Kidney (tissue), 14 donors: ENCODE results near the gene GPR4. TPM values are rescaled to one million over a fixed set of nuclear protein-coding genes. Genes with fewer than 3 reads are reported as not detected.
A peak's percentile ranks its signal among the peaks of the same experiment; 100 is the strongest.

Experiments used
- DNase-seq, 5 donors: peaks; one replicate each; pipeline ENCODE4 v3.0.0-alpha.2; 2013 to 2020
- FAIRE-seq: peaks from 2 replicates; lab custom pipeline; 2012; peaks lifted over from hg19 to GRCh38; lab: Jason Lieb, UNC
- H3K27ac ChIP-seq, 2 donors: one replicate each; pipeline ENCODE4 v1.7.0; 2013; ENCODE audit warnings: low read depth in 2 of 2, low read length in 2 of 2, inconsistent platforms in 1 of 2
- H3K27me3 ChIP-seq: one replicate; pipeline ENCODE4 v1.7.1; 2013; ENCODE audit warnings: low read length, inconsistent platforms; ENCODE audit not compliant: control insufficient read depth, insufficient read depth
- H3K36me3 ChIP-seq, 3 donors: one replicate each; pipeline versions ENCODE4 v1.7.0 to v1.7.1; 2013; ENCODE audit warnings: low read length in 3 of 3, control low read depth in 1 of 3, inconsistent platforms in 1 of 3; ENCODE audit not compliant: insufficient read depth in 3 of 3, control insufficient read depth in 2 of 3
- H3K4me1 ChIP-seq, 3 donors: one replicate each; pipeline versions ENCODE4 v1.7.0 to v1.7.1; 2013; ENCODE audit warnings: low read length in 3 of 3, inconsistent platforms in 1 of 3, low read depth in 1 of 3; ENCODE audit not compliant: control insufficient read depth in 2 of 3, insufficient read depth in 2 of 3
- H3K4me3 ChIP-seq, 3 donors: one replicate each; pipeline versions ENCODE4 v1.7.0 to v1.8.1; 2013; ENCODE audit warnings: low read length in 3 of 3, control low read depth in 1 of 3, inconsistent platforms in 1 of 3
- H3K9ac ChIP-seq, 3 donors: one replicate each; pipeline versions ENCODE4 v1.7.0 to v1.7.1; 2013; ENCODE audit warnings: low read length in 3 of 3, control low read depth in 1 of 3, inconsistent platforms in 1 of 3
- H3K9me3 ChIP-seq, 3 donors: one replicate each; pipeline versions ENCODE4 v1.7.0 to v1.7.1; 2013; ENCODE audit warnings: low read length in 3 of 3, control low read depth in 1 of 3, inconsistent platforms in 1 of 3; ENCODE audit not compliant: control insufficient read depth in 2 of 3, insufficient read depth in 1 of 3
- intact Hi-C: fragments of 100-400 bp; cut with DNase I; formaldehyde crosslinking; loops from one replicate; pipeline ENCODE4 v1.11.1; 2022
- microRNA-seq: library from miRNA; unstranded; fragments of <30 nt; microRNA quantifications from one replicate; pipeline ENCODE4 v1.2.0, GENCODE V29; 2020
- polyA plus RNA-seq: library from polyadenylated mRNA; stranded (reverse); fragments of 350-450 nt; fragmentation: Illumina TruSeq; extraction: RNeasy Lipid Tissue Mini Kit (QIAGEN cat#74804); gene quantifications from one replicate; pipeline ENCODE4 v1.2.3, GENCODE V29; 2014; ENCODE audit warnings: low read depth, low replicate concordance; ENCODE audit not compliant: insufficient read depth
- total RNA-seq: library from RNA; stranded (reverse); fragmentation: NEBNext Ultra II Directional; extraction: Animal tissue kit (Norgen Biotek cat#: 25700); gene quantifications from one replicate; pipeline ENCODE4 v1.2.1, GENCODE V29; 2021
- TF ChIP-seq, protein P1 (sequence below): IDR thresholded peaks from 3 replicates; pipeline ENCODE4 v1.5.1; 2012; ENCODE audit warnings: mild to moderate bottlenecking, moderate library complexity, borderline replicate concordance; ENCODE audit not compliant: insufficient read depth; ENCODE audit errors: extremely low read depth
- donor health status: control.
- donor health status: control.
- donor health status: control.
- donor health status: control.
- donor health status: control.
- donor health status: DM: yes; HTN: yes; CAD: no.
- donor health status: Normal renal cell carcinoma (clear cell type).

Gene GPR4
- total and polyA plus RNA-seq, 2 donors from 2014 or later, result 6.8 to 9.7 TPM

- FAIRE-seq, result no peak
- Histone ChIP-seq H3K27ac (no peak overlapping the region), H3K4me3 (no peak overlapping the region), H3K27me3 (no peaks in the 10 kb centered on the region), H3K9ac (no peak overlapping the region), H3K4me1 (peaks cover 0 to 5% (median 0%) of the 10 kb centered on the region in 3 donors), H3K36me3 (peaks cover 0 to 2% (median 0%) of the 10 kb centered on the region in 3 donors), H3K9me3 (no peaks in the 10 kb centered on the region)
- intact Hi-C loops, result no loop called here
- DNase-seq, result peak in 1 of 5 donors; percentile 79
- TF ChIP-seq, protein P1, sequence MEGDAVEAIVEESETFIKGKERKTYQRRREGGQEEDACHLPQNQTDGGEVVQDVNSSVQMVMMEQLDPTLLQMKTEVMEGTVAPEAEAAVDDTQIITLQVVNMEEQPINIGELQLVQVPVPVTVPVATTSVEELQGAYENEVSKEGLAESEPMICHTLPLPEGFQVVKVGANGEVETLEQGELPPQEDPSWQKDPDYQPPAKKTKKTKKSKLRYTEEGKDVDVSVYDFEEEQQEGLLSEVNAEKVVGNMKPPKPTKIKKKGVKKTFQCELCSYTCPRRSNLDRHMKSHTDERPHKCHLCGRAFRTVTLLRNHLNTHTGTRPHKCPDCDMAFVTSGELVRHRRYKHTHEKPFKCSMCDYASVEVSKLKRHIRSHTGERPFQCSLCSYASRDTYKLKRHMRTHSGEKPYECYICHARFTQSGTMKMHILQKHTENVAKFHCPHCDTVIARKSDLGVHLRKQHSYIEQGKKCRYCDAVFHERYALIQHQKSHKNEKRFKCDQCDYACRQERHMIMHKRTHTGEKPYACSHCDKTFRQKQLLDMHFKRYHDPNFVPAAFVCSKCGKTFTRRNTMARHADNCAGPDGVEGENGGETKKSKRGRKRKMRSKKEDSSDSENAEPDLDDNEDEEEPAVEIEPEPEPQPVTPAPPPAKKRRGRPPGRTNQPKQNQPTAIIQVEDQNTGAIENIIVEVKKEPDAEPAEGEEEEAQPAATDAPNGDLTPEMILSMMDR, result no peak
Measured at GRCh38 chr19:45547965-45548609, 53.9 kb downstream of the GPR4 start.

- Histone ChIP-seq H3K9ac (no peak overlapping the region), H3K27ac (no peak overlapping the region), H3K9me3 (no peaks in the 10 kb centered on the region), H3K4me3 (no peak overlapping the region), H3K36me3 (no peaks in the 10 kb centered on the region), H3K27me3 (no peaks in the 10 kb centered on the region), H3K4me1 (peaks cover 0 to 5% (median 0%) of the 10 kb centered on the region in 3 donors)
- DNase-seq (no peak), FAIRE-seq (no peak)
- TF ChIP-seq, protein P1, result no peak
- intact Hi-C loops, result no loop called here
Measured at GRCh38 chr19:45547211-45547770, 54.7 kb downstream of the GPR4 start.

DNA sequence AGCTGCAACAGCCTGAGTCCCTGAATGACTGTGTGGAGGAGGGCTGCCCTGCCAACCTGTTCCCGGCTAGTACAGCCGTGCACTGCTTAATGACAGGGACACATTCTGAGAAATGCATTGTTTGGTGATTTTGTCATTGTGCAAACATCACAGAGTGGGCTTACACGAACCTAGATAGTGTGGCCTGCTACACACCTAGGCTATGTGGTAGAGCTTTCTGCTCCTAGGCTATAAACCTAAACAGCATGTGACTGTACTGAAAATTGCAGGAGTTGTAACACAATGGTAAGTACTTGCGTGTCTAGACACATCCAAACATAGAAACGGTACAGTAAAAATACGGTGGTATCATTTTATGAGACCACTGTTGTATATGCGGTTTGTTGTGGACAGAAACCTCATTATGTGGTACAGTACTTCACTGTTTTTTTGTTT lies 59.8 kb downstream of the GPR4 start:
- no peaks in the 10 kb centered on the region for H3K4me1 ChIP-seq
- DNase-seq, result no peak
- TF ChIP-seq, protein P1, result no peak
- no peak for FAIRE-seq
- H3K36me3 ChIP-seq, result no peaks in the 10 kb centered on the region
- intact Hi-C loops, result no loop called here
- no peak overlapping the region for H3K4me3 ChIP-seq
- H3K27ac ChIP-seq, result no peak overlapping the region
- H3K27me3 ChIP-seq, result no peaks in the 10 kb centered on the region
- no peaks in the 10 kb centered on the region for H3K9me3 ChIP-seq
- H3K9ac ChIP-seq, result no peak overlapping the region

Small RNA genes within 50 kb of the gene (microRNA-seq; reads per million reads assigned to microRNA genes)
- 64.3 reads per million, percentile 46 among the genes with 10 or more reads in this experiment for gene MIR330

Other genes with a start within 250 kb of the GPR4 start
- 19.0 TPM for gene ERCC2, start 231.6 kb downstream of the GPR4 start, total RNA-seq
- gene ERCC2, start 231.6 kb downstream of the GPR4 start, polyA plus RNA-seq, result 16.7 TPM
- 32.4 TPM for gene PPP1R13L, start 197.1 kb downstream of the GPR4 start, total RNA-seq
- gene PPP1R13L, start 197.1 kb downstream of the GPR4 start, polyA plus RNA-seq, result 21.4 TPM
- 3.9 TPM for gene POLR1G, start 195.6 kb downstream of the GPR4 start, total RNA-seq
- gene POLR1G, start 195.6 kb downstream of the GPR4 start, polyA plus RNA-seq, result 2.4 TPM
- 60.8 TPM for gene ERCC1, start 178.3 kb downstream of the GPR4 start, total RNA-seq
- gene ERCC1, start 178.3 kb downstream of the GPR4 start, polyA plus RNA-seq, result 107 TPM
- 0.98 TPM for gene FOSB, start 134.2 kb downstream of the GPR4 start, total RNA-seq
- 0.73 TPM for gene FOSB, start 134.2 kb downstream of the GPR4 start, polyA plus RNA-seq
- 7.3 TPM for gene RTN2, start 105.2 kb downstream of the GPR4 start, total RNA-seq
- gene RTN2, start 105.2 kb downstream of the GPR4 start, polyA plus RNA-seq, result 8.2 TPM
- gene PPM1N, start 103.8 kb downstream of the GPR4 start, total RNA-seq, result 2.2 TPM
- 0.69 TPM for gene PPM1N, start 103.8 kb downstream of the GPR4 start, polyA plus RNA-seq
- gene VASP, start 94.7 kb downstream of the GPR4 start, total RNA-seq, result 105 TPM
- gene VASP, start 94.7 kb downstream of the GPR4 start, polyA plus RNA-seq, result 36.3 TPM
- 19.1 TPM for gene OPA3, start 17.4 kb downstream of the GPR4 start, total RNA-seq
- gene OPA3, start 17.4 kb downstream of the GPR4 start, polyA plus RNA-seq, result 8.1 TPM
- 93.8 TPM for gene EML2, start 37.2 kb upstream of the GPR4 start, total RNA-seq
- 36.6 TPM for gene EML2, start 37.2 kb upstream of the GPR4 start, polyA plus RNA-seq
- 3.3 TPM for gene GIPR, start 66.0 kb upstream of the GPR4 start, total RNA-seq
- 0.65 TPM for gene GIPR, start 66.0 kb upstream of the GPR4 start, polyA plus RNA-seq
- 252 TPM for gene SNRPD2, start 89.7 kb upstream of the GPR4 start, total RNA-seq
- gene SNRPD2, start 89.7 kb upstream of the GPR4 start, polyA plus RNA-seq, result 358 TPM
- gene QPCTL, start 90.5 kb upstream of the GPR4 start, total RNA-seq, result 8.0 TPM
- 6.8 TPM for gene QPCTL, start 90.5 kb upstream of the GPR4 start, polyA plus RNA-seq
- 16.6 TPM for gene FBXO46, start 128.7 kb upstream of the GPR4 start, total RNA-seq
- 6.5 TPM for gene FBXO46, start 128.7 kb upstream of the GPR4 start, polyA plus RNA-seq
- gene MEIOSIN, start 131.2 kb upstream of the GPR4 start, total RNA-seq, result not detected
- gene MEIOSIN, start 131.2 kb upstream of the GPR4 start, polyA plus RNA-seq, result not detected
- 19.4 TPM for gene SIX5, start 167.0 kb upstream of the GPR4 start, total RNA-seq
- 15.2 TPM for gene SIX5, start 167.0 kb upstream of the GPR4 start, polyA plus RNA-seq
- gene DMPK, start 180.3 kb upstream of the GPR4 start, total RNA-seq, result 63.0 TPM
- 31.3 TPM for gene DMPK, start 180.3 kb upstream of the GPR4 start, polyA plus RNA-seq
- gene DMWD, start 190.6 kb upstream of the GPR4 start, total RNA-seq, result 60.9 TPM
- gene DMWD, start 190.6 kb upstream of the GPR4 start, polyA plus RNA-seq, result 22.2 TPM
- 0.13 TPM for gene RSPH6A, start 213.1 kb upstream of the GPR4 start, total RNA-seq
- not detected for gene RSPH6A, start 213.1 kb upstream of the GPR4 start, polyA plus RNA-seq